ENCODE results near the gene IFT20.
A peak's percentile ranks its signal among the peaks of the same experiment; 100 is the strongest.

Gene IFT20

DNA sequence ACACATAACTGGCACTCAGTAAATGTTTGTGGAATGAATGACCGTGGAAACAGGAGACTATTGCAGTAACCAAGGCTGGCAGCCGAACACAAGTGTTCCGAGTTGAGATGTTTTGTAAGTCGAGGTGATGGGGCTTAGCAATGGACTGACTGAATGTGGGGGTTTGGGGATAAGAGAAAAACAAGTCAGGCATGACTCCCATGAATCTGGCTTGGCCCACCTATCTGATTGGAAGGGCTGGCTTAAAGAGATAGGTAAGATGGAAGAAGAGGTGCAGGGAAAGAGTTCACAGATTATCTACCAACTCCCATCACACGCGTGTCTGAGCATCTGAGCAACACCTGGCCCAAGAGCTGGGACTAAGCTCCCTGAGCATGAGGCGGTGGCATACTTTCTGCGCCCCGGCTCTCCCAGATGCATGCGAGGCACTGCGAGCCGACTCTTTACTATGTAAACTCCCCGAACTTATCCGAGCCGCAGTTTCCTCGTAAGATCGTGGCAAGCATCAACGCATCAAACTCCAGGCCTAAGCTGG lies 539 bp downstream of the IFT20 start:
- DNase-seq = no peak

- peak; percentile 31 to 56 for DNase-seq
Observed at GRCh38 chr17:28334171-28334570, 1.1 kb downstream of the IFT20 start.

DNA sequence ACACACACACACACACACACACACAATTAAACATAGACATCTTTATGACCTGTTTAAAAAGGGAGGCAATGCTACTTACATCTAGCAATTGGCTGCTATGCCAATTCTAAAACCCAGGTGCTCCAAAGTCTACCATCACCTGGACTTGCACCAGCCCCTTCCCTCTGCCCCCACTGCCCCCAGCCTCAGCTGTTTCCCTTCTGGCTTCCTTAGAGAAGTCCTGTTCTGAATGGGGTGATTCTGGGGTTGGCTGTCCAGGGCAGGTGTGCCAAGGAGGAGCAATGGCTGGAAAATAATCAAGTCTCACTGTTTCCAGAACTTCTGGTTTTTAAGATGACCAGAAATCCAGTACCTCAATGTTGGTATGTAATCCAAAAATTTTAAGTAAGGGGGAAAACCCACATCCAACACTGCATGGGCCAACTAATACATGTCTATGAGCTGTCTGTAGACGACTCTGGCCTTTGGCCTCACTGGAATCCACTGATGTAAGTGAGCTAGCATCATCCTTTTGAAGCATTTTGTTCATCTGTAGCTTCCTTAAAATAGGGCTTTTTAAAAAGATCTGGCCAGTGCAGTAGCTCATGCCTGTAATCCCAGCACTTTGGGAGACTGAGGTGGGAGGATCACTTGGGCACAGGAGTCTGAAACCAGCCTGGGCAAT lies 2.1 kb downstream of the IFT20 start:
- DNase-seq = no peak

DNA sequence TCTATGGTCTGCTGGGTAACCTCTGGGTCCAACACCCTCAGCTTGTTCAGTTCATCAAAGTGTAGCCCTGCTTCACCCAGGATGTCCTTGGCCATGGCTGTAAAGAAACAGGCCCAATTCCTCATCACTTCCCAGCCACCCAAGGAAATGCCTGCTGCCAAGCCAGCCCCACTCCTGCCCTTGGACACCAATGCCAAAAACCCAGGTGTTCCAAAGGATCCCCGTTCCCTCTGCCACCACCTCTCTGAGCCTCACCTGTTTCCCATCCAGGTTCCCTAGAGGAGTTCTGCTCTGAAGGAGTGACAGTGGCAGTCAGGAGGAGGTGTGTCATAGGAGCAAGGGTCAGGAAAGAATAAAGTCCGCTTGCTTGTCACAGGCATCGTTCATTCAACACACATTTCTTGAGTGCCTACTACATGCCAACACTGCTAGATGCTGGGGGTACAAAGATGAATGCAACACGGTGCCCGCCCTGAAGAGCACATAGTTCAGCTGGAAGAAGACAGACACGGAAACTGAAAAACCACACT lies 3.3 kb downstream of the IFT20 start:
- no peak for DNase-seq

- DNase-seq = no peak
Observed at GRCh38 chr17:28330671-28331070, 4.6 kb downstream of the IFT20 start.

- DNase-seq = no peak
Observed at GRCh38 chr17:28328325-28328724, 6.9 kb downstream of the IFT20 start.

GRCh38 chr17:28327709-28328108 lies 7.6 kb downstream of the IFT20 start:
- no peak for DNase-seq

- DNase-seq = no peak
Observed at GRCh38 chr17:28327031-28327607, 8.2 kb downstream of the IFT20 start.

- DNase-seq = no peak
Observed at GRCh38 chr17:28326114-28326513, 9.2 kb downstream of the IFT20 start.

DNA sequence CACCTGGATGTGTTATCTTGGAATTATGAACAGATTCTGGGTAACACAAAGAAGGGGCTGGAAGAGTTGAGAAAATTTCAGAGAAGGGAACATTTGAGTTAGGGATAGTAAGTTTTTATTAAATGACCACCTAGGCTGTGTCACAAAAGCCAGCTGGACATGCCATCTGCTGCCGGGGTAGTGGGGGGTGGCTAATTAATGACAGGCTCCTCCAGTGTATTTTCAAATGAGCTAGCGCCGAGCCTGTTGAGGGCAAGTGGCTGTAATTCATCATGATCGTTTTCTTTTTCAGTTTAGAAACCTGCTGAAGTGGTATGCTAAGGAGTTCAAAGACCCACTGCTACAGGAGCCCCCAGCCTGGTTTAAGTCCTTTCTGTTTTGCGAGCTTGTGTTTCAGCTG lies 10.1 kb downstream of the IFT20 start:
- no peak for DNase-seq

DNA sequence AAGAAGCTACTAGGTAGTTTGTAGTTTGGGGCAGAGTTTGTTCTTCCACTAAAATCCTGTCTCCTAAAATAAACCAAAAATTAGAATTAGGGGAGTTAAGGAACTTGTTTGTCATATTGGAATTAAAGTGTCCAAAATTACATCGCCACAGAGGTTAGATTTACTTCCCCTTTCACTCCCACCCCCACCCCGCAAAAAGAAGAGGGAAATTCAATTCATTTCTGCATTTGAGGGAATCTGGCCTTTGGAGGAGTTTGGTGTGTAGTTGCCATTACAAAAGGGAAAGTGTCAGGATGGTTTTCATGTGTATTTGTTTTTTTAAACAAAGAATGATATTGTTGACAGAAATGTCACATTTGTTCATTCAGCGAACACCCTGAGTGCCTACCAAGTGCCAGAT lies 10.5 kb downstream of the IFT20 start:
- DNase-seq = peak; percentile 50 to 56

- no peak for DNase-seq
Observed at GRCh38 chr17:28324267-28324745, 11.0 kb downstream of the IFT20 start.

DNA sequence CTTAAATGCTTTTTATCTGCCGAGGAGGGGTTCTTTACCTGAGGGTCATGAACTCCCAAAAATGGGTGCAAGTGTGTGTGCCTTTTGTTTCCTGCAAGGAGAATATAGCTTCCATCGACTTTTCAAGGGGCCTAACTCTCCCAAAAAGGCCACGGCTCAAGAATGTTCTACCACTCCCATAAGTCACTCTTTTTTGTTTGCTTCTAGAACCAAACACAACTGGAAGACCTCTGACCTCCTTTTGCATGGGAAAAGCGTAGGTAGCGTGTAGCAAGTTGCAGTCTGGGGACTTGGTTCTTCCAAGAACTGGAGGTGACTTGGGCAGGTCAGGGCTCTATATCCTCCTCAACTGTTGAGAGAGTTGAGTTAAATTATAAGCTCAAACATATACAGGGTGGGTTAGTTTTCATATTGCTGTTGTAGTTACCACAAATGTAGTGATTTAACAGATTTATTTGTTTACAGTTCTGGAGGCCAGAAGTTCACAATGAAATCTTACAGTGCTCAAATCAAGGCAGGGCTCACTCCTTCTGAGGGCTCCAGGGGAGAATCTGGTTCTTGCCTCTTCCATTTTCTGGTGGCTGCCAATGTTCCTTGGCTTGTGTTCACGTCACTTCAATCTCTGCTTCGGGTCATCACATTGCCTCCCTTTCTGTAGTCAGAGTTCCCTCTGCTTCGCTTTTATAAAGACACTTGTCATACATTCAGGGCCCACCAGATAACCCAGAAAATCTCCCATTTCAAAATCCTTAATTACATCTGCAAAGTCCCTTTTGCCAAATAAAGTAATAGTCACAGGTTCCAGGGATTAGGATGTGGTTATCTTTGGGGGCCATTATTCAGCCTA lies 14.8 kb downstream of the IFT20 start:
- no peak for DNase-seq

GRCh38 chr17:28319598-28319935 lies 15.7 kb downstream of the IFT20 start:
- DNase-seq = peak in 1 of 2 donors; percentile 2

- peak; percentile 97 to 98 for DNase-seq
Observed at GRCh38 chr17:28318759-28319597, 16.3 kb downstream of the IFT20 start, which contains the start of gene TMEM97. TSS of gene TMEM97 (plus strand) at chr17:28319200. CDS start at chr17:28319240, 40 bp downstream.

GRCh38 chr17:28317966-28318758 lies 17.1 kb downstream of the IFT20 start:
- DNase-seq = no peak

DNA sequence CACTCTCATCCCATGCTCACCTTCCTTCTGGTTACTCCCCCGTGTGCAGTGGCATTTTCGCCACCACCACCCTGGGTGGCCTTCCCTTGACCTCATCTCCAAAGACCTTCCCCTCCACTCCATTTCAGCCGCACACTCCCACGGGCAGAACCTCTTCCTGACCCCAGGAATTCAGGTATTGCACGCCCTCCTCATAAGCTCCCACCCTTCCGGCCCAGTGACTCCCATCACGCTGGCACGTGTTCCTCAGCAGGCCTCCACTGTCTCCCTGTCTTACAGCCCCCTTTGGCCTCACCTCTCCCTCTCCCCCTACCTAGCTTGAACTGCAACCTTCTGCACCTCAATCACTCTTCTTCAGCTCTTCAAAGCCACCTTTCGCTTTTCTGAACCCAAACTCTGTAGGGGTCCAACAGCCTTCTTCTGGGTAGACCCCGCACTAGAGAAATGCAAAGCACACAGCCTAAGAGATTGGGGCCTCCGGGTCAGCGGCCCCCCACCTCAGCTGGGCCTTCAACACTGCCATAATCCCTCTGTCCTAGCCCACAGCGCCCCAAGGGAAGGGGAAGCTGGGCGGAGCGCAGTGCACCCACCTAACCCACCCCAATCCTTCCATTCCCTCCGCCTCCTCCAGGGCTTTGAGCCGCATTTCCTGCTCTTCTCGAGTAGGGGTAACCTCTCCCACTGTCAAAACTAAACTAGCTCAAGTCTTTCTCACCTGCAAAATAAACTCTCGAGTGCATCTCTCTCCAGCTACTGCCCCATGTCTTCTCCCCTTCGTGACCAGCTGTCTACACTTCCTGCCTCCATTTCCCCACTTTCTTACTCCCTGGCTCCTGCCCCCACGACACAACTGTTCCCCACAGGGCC lies 17.9 kb downstream of the IFT20 start:
- DNase-seq = no peak

- DNase-seq = no peak
Observed at GRCh38 chr17:28315846-28316705, 19.2 kb downstream of the IFT20 start.

DNA sequence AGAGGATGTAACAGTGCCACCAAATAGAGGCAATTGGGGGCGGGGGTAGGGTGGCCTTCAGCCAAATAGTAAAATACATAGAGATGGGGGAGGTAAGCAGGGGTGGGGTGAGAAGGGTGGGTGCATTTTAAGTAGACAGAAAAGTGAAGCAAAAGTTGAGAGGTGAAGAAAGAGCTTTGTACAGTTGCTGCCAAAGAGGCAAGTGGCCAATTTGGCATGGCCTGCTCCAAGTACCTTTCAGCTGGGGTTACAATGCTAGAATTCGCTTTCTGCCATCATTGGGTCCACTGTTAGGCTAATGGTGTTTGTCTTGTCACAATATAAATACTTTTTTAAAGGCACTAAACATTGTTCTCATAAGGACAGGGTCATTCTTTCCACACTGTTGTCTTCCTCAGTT lies 21.4 kb downstream of the IFT20 start:
- DNase-seq = no peak
